Muscle layer of colon (tissue), 2 donors: ENCODE results near the gene AMH.

Experiments used
- H3K27ac ChIP-seq: one replicate; pipeline ENCODE4 v1.7.0; 2013; ENCODE audit warnings: low read depth, mild to moderate bottlenecking, low read length, moderate library complexity
- H3K27me3 ChIP-seq, 2 donors: one replicate each; pipeline ENCODE4 v1.7.0; 2013; ENCODE audit warnings: low read length in 2 of 2, mild to moderate bottlenecking in 2 of 2; ENCODE audit not compliant: insufficient read depth in 2 of 2, control insufficient read depth in 1 of 2
- H3K36me3 ChIP-seq: one replicate; pipeline ENCODE4 v1.7.0; 2013; ENCODE audit warnings: mild to moderate bottlenecking, low read length; ENCODE audit not compliant: insufficient read depth
- H3K4me1 ChIP-seq: one replicate; pipeline ENCODE4 v1.7.0; 2013; ENCODE audit warnings: mild to moderate bottlenecking, low read length; ENCODE audit not compliant: insufficient read depth
- H3K4me3 ChIP-seq, 2 donors: one replicate each; pipeline ENCODE4 v1.7.0; 2013; ENCODE audit warnings: low read length in 2 of 2, low read depth in 1 of 2, mild to moderate bottlenecking in 1 of 2, moderate library complexity in 1 of 2
- H3K9ac ChIP-seq: one replicate; pipeline ENCODE4 v1.7.0; 2013; ENCODE audit warnings: low read length
- H3K9me3 ChIP-seq: one replicate; pipeline ENCODE4 v1.7.0; 2013; ENCODE audit warnings: mild to moderate bottlenecking, low read length
- donor health status: abdominal sarcoma.
- donor health status: Adenocarcinoma of cecum.

AMH gene

DNA sequence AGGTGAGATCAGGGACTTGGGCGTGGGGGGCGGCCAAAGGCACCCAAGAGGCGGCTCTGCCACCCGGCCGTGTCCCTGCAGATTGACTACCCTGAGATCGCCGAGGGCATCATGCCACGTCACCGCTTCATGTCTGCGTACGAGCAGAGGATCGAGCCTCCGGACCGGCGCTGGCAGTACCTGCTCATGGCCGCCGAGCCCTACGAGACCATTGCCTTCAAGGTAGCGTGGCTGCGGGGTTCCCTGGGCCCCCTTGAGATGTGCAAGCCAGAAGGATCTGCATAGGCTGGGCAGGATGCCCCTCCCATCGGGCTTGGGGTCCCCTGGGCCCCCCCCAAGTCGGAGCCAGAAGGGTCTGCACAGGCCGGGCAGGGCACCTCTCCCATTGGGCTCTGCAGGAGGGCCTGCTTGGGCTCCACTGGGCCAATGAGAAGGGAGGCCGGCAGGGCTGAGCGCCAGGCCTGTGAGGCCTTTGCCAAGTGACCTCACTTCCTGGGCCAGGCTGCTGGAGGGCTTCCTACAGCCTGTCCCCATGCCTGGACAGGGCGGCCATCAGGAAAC lies 2.2 kb upstream of the AMH start:
- no peak overlapping the region for H3K9ac ChIP-seq
- H3K9me3 ChIP-seq, result no peaks in the 10 kb centered on the region
- H3K27me3 ChIP-seq, result peaks cover 0 to 25% of the 10 kb centered on the region in 2 donors
- H3K4me3 ChIP-seq, result no peak overlapping the region
- peaks cover 2% of the 10 kb centered on the region for H3K4me1 ChIP-seq
- peaks cover 47% of the 10 kb centered on the region for H3K36me3 ChIP-seq
- H3K27ac ChIP-seq, result no peak overlapping the region

- Histone ChIP-seq H3K27ac (no peak overlapping the region), H3K9ac (no peak overlapping the region), H3K36me3 (peaks cover 47% of the 10 kb centered on the region), H3K4me1 (peaks cover 4% of the 10 kb centered on the region), H3K4me3 (no peak overlapping the region), H3K9me3 (no peaks in the 10 kb centered on the region), H3K27me3 (peaks cover 2 to 31% of the 10 kb centered on the region in 2 donors)
Measured at GRCh38 chr19:2247433-2248101, 1.6 kb upstream of the AMH start.

DNA sequence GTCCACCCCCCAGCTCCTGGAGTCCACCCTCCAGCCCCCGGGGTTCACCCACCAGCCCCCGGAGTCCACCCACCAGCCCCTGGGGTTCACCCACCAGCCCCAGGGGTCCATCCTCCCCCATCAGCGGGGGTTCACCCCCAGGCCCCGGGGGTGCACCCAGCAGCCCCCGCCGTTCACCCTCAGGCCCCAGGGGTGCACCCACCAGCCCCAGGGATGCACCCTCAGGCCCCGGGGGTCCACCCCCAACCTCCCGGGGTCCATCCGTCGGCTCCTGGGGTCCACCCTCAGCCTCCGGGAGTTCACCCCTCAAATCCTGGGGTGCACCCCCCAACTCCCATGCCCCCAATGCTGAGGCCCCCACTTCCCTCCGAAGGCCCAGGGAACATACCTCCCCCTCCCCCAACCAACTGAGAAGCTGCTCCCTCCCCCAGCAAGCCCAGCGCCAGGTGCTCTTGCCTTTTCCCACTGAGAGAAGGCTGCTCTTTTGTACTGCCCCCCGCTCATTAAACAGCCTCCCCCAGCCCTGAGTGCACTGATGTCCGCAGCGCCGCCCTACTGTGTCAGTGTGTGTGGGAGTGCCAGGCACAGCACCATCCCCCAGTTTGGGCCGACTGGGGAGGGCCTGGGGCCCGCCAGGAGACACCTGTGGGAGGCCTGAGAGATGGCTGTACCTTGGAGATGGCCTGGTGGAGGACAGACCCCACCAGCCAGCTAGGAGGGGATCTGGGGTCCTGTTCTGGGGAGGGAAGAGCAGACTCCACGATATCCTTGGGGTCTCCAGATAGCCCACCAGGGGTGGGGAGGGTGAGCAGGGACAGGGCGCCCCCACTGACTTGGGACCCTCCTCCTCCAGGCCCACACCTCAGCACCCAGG lies 750 bp upstream of the AMH start:
- Histone ChIP-seq H3K9ac (no peak overlapping the region), H3K36me3 (peaks cover 42% of the 10 kb centered on the region), H3K9me3 (no peaks in the 10 kb centered on the region), H3K27me3 (peaks cover 10 to 40% of the 10 kb centered on the region in 2 donors), H3K27ac (no peak overlapping the region), H3K4me1 (peaks cover 4% of the 10 kb centered on the region), H3K4me3 (no peak overlapping the region)

GRCh38 chr19:2249880-2250765 lies 1.0 kb downstream of the AMH start:
- Histone ChIP-seq H3K36me3 (peaks cover 25% of the 10 kb centered on the region), H3K9ac (no peak overlapping the region)

GRCh38 chr19:2250766-2251105 lies 1.6 kb downstream of the AMH start:
- H3K4me1 ChIP-seq, result peaks cover 4% of the 10 kb centered on the region
- H3K27me3 ChIP-seq, result peaks cover 11 to 54% of the 10 kb centered on the region in 2 donors
- H3K4me3 ChIP-seq, result no peak overlapping the region

More at GRCh38 chr19:2249880-2250765, 1.0 kb downstream of the AMH start:
- no peak overlapping the region for H3K4me3 ChIP-seq
- H3K27me3 ChIP-seq, result peaks cover 11 to 52% of the 10 kb centered on the region in 2 donors
- no peaks in the 10 kb centered on the region for H3K9me3 ChIP-seq
- H3K4me1 ChIP-seq, result peaks cover 4% of the 10 kb centered on the region
- no peak overlapping the region for H3K27ac ChIP-seq

GRCh38 chr19:2251106-2252054 lies 2.3 kb downstream of the AMH start:
- Histone ChIP-seq H3K4me1 (peaks cover 4% of the 10 kb centered on the region), H3K27ac (no peak overlapping the region), H3K27me3 (peaks cover 11 to 58% of the 10 kb centered on the region in 2 donors), H3K9ac (no peak overlapping the region), H3K4me3 (no peak overlapping the region), H3K9me3 (no peaks in the 10 kb centered on the region), H3K36me3 (peaks cover 12% of the 10 kb centered on the region)

More at GRCh38 chr19:2250766-2251105, 1.6 kb downstream of the AMH start:
- Histone ChIP-seq H3K9ac (no peak overlapping the region), H3K36me3 (peaks cover 18% of the 10 kb centered on the region), H3K27ac (no peak overlapping the region), H3K9me3 (no peaks in the 10 kb centered on the region)

- Histone ChIP-seq H3K4me1 (peaks cover 4% of the 10 kb centered on the region), H3K36me3 (peaks cover 4% of the 10 kb centered on the region), H3K9ac (no peak overlapping the region), H3K4me3 (no peak overlapping the region), H3K27me3 (peaks cover 11 to 58% of the 10 kb centered on the region in 2 donors), H3K9me3 (no peaks in the 10 kb centered on the region), H3K27ac (no peak overlapping the region)
Measured at GRCh38 chr19:2252055-2252796, 3.1 kb downstream of the AMH start.

GRCh38 chr19:2252797-2253105 lies 3.6 kb downstream of the AMH start:
- no peaks in the 10 kb centered on the region for H3K36me3 ChIP-seq
- peaks cover 4% of the 10 kb centered on the region for H3K4me1 ChIP-seq
- no peak overlapping the region for H3K27ac ChIP-seq
- no peaks in the 10 kb centered on the region for H3K9me3 ChIP-seq
- no peak overlapping the region for H3K4me3 ChIP-seq
- no peak overlapping the region for H3K9ac ChIP-seq
- H3K27me3 ChIP-seq, result peaks cover 11 to 58% of the 10 kb centered on the region in 2 donors

DNA sequence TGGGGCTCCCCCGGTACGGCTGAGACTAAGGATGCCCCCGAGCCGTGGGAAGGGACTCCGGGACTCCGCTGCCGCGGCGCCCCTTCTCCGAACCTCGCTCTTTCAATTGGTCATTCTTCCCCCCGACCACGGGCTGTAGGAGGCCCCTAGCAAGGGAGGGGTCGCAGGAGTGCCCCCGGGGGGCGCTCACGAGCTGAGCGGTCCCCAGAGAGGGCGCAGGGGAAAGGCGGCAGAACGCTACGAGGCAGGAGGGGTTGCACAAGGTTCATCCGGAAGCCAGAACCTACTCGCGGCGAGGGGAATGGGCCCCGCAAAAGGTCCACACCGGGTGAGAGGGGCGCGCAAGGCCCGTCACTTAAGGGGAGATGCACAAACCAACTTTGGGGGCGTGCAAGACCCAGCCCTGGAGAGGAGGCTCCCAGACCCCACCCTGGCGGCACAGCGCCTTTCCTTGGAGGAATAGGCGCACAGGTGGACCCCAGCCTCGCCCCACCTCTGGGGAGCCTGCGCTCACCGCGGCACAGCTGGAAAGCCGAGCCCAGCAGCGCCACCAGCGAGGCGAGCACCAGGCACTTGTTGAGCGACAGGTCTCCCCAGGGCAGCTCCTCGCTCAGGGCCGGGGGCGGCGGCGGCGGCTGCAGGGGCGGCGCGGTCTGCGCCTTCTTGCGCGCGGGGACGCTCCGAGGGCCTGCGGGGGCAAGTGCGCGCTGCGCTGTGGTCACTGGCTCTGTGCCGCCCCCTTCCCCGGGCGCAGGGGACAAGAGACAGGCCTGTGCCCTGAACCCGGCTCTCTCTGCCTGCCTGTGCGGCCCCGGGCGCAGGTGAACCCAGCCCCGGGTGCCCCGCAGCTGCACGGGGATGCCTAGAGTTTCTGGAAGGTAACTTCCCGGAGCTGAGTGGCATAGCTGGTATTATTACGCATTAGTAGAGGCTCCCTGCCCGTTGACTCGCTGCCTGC lies 4.3 kb downstream of the AMH start:
- H3K9ac ChIP-seq, result no peak overlapping the region
- no peaks in the 10 kb centered on the region for H3K9me3 ChIP-seq
- peaks cover 4% of the 10 kb centered on the region for H3K4me1 ChIP-seq
- H3K27me3 ChIP-seq, result peaks cover 11 to 58% of the 10 kb centered on the region in 2 donors
- no peak overlapping the region for H3K27ac ChIP-seq
- no peaks in the 10 kb centered on the region for H3K36me3 ChIP-seq
- H3K4me3 ChIP-seq, result no peak overlapping the region
